ENCODE measurements around the gene BABAM2.

BABAM2 gene

GRCh38 chr2:28293416-28293815 lies 402.9 kb downstream of the BABAM2 start:
- Mint-ChIP-seq H3K4me3 (no peak overlapping the region), H3K4me1 (peaks cover 12% of the 10 kb centered on the region), H3K9me3 (no peaks in the 10 kb centered on the region), H3K27me3 (no peaks in the 10 kb centered on the region), H3K27ac (no peak overlapping the region)
- no peak for ATAC-seq
- DNase-seq = no peak

- peaks cover 12% of the 10 kb centered on the region for H3K4me1 Mint-ChIP-seq
- DNase-seq (no peak), ATAC-seq (no peak)
- no peak overlapping the region for H3K4me3 Mint-ChIP-seq
- H3K27ac Mint-ChIP-seq = no peak overlapping the region
- H3K9me3 Mint-ChIP-seq = no peaks in the 10 kb centered on the region
- no peaks in the 10 kb centered on the region for H3K27me3 Mint-ChIP-seq
Observed at GRCh38 chr2:28294451-28294850, 403.9 kb downstream of the BABAM2 start.

GRCh38 chr2:28296243-28296642 lies 405.7 kb downstream of the BABAM2 start:
- ATAC-seq (no peak), DNase-seq (no peak)
- H3K4me1 Mint-ChIP-seq = peaks cover 12% of the 10 kb centered on the region
- H3K27ac Mint-ChIP-seq = no peak overlapping the region
- no peaks in the 10 kb centered on the region for H3K9me3 Mint-ChIP-seq
- H3K4me3 Mint-ChIP-seq = no peak overlapping the region
- no peaks in the 10 kb centered on the region for H3K27me3 Mint-ChIP-seq

- DNase-seq (no peak), ATAC-seq (no peak)
- Mint-ChIP-seq H3K4me3 (no peak overlapping the region), H3K27ac (no peak overlapping the region), H3K27me3 (no peaks in the 10 kb centered on the region), H3K4me1 (peaks cover 7% of the 10 kb centered on the region), H3K9me3 (no peaks in the 10 kb centered on the region)
Observed at GRCh38 chr2:28296904-28297303, 406.4 kb downstream of the BABAM2 start.

- ATAC-seq = no peak
- Mint-ChIP-seq H3K27me3 (no peaks in the 10 kb centered on the region), H3K4me3 (no peak overlapping the region), H3K4me1 (peaks cover 2% of the 10 kb centered on the region), H3K27ac (no peak overlapping the region), H3K9me3 (no peaks in the 10 kb centered on the region)
- DNase-seq = no peak
Observed at GRCh38 chr2:28297531-28297930, 407.0 kb downstream of the BABAM2 start.

- DNase-seq = no peak
- no peak for ATAC-seq
- Mint-ChIP-seq H3K9me3 (no peaks in the 10 kb centered on the region), H3K4me3 (no peak overlapping the region), H3K27ac (no peak overlapping the region), H3K27me3 (no peaks in the 10 kb centered on the region), H3K4me1 (no peaks in the 10 kb centered on the region)
Observed at GRCh38 chr2:28298406-28298805, 407.9 kb downstream of the BABAM2 start.

GRCh38 chr2:28300485-28301341 lies 410.2 kb downstream of the BABAM2 start:
- H3K27me3 Mint-ChIP-seq = no peaks in the 10 kb centered on the region
- H3K27ac Mint-ChIP-seq = peak overlapping the region in 1 of 2 donors; percentile 49
- peaks cover 0 to 4% of the 10 kb centered on the region in 2 donors for H3K9me3 Mint-ChIP-seq
- ATAC-seq (no peak), DNase-seq (no peak)
- H3K4me1 Mint-ChIP-seq = no peaks in the 10 kb centered on the region
- no peak overlapping the region for H3K4me3 Mint-ChIP-seq

GRCh38 chr2:28305202-28305601 lies 414.7 kb downstream of the BABAM2 start:
- no peaks in the 10 kb centered on the region for H3K4me1 Mint-ChIP-seq
- no peak overlapping the region for H3K4me3 Mint-ChIP-seq
- ATAC-seq (no peak), DNase-seq (no peak)
- no peaks in the 10 kb centered on the region for H3K27me3 Mint-ChIP-seq
- peaks cover 0 to 4% of the 10 kb centered on the region in 2 donors for H3K9me3 Mint-ChIP-seq
- no peak overlapping the region for H3K27ac Mint-ChIP-seq

GRCh38 chr2:28310107-28310506 lies 419.6 kb downstream of the BABAM2 start:
- H3K4me1 Mint-ChIP-seq = no peaks in the 10 kb centered on the region
- H3K9me3 Mint-ChIP-seq = peaks cover 0 to under 1% of the 10 kb centered on the region in 2 donors
- no peak overlapping the region for H3K4me3 Mint-ChIP-seq
- ATAC-seq (no peak), DNase-seq (no peak)
- H3K27me3 Mint-ChIP-seq = no peaks in the 10 kb centered on the region
- peak overlapping the region in 1 of 2 donors; percentile 13 for H3K27ac Mint-ChIP-seq

GRCh38 chr2:28311660-28312249 lies 421.2 kb downstream of the BABAM2 start:
- Mint-ChIP-seq H3K4me3 (no peak overlapping the region), H3K9me3 (no peaks in the 10 kb centered on the region), H3K4me1 (no peaks in the 10 kb centered on the region), H3K27ac (no peak overlapping the region), H3K27me3 (no peaks in the 10 kb centered on the region)
- ATAC-seq (no peak), DNase-seq (no peak)

- H3K27me3 Mint-ChIP-seq = no peaks in the 10 kb centered on the region
- H3K4me1 Mint-ChIP-seq = no peaks in the 10 kb centered on the region
- ATAC-seq (no peak), DNase-seq (no peak)
- H3K27ac Mint-ChIP-seq = peak overlapping the region in 1 of 2 donors; percentile 68
- no peaks in the 10 kb centered on the region for H3K9me3 Mint-ChIP-seq
- no peak overlapping the region for H3K4me3 Mint-ChIP-seq
Observed at GRCh38 chr2:28312307-28313219, 422.0 kb downstream of the BABAM2 start.

GRCh38 chr2:28313220-28313784 lies 422.8 kb downstream of the BABAM2 start:
- ATAC-seq (no peak), DNase-seq (no peak)
- Mint-ChIP-seq H3K27me3 (no peaks in the 10 kb centered on the region), H3K9me3 (no peaks in the 10 kb centered on the region), H3K4me3 (no peak overlapping the region), H3K27ac (no peak overlapping the region), H3K4me1 (no peaks in the 10 kb centered on the region)

- ATAC-seq (no peak), DNase-seq (no peak)
- H3K27me3 Mint-ChIP-seq = no peaks in the 10 kb centered on the region
- no peaks in the 10 kb centered on the region for H3K4me1 Mint-ChIP-seq
- no peaks in the 10 kb centered on the region for H3K9me3 Mint-ChIP-seq
- no peak overlapping the region for H3K27ac Mint-ChIP-seq
- H3K4me3 Mint-ChIP-seq = no peak overlapping the region
Observed at GRCh38 chr2:28314968-28315367, 424.4 kb downstream of the BABAM2 start.

GRCh38 chr2:28316546-28317335 lies 426.2 kb downstream of the BABAM2 start:
- DNase-seq (no peak), ATAC-seq (no peak)
- no peaks in the 10 kb centered on the region for H3K27me3 Mint-ChIP-seq
- H3K4me1 Mint-ChIP-seq = no peaks in the 10 kb centered on the region
- no peak overlapping the region for H3K27ac Mint-ChIP-seq
- no peak overlapping the region for H3K4me3 Mint-ChIP-seq
- no peaks in the 10 kb centered on the region for H3K9me3 Mint-ChIP-seq

- no peak overlapping the region for H3K4me3 Mint-ChIP-seq
- no peak for DNase-seq
- H3K27me3 Mint-ChIP-seq = no peaks in the 10 kb centered on the region
- H3K9me3 Mint-ChIP-seq = no peaks in the 10 kb centered on the region
- ATAC-seq = no peak
- H3K4me1 Mint-ChIP-seq = no peaks in the 10 kb centered on the region
- H3K27ac Mint-ChIP-seq = no peak overlapping the region
Observed at GRCh38 chr2:28317390-28317789, 426.9 kb downstream of the BABAM2 start.

Data from stimulated activated naive CD8-positive, alpha-beta T cell treated with anti-CD3 and anti-CD28 coated beads, Interleukin-15, amount 100 ng/mL, for 72 hours (primary cell).